Left ventricle myocardium inferior (tissue), 1 donor: ENCODE results near the gene ST6GALNAC3. TPM values are rescaled to one million over a fixed set of nuclear protein-coding genes. Genes with fewer than 3 reads are reported as not detected.

Source experiments
- DNase-seq: peaks from one replicate; pipeline ENCODE4 v3.0.0-alpha.2; 2020
- H3K27ac ChIP-seq: fragments of 200-600 bp; replicated peaks from 2 replicates; pipeline ENCODE4 v1.8.0; 2021
- H3K27me3 ChIP-seq: fragments of 200-600 bp; 2 replicates; pipeline ENCODE4 v1.8.0; 2021; ENCODE audit warnings: low read depth
- H3K36me3 ChIP-seq: fragments of 200-600 bp; 2 replicates; pipeline ENCODE4 v1.8.0; 2021
- H3K4me1 ChIP-seq: fragments of 200-600 bp; 2 replicates; pipeline ENCODE4 v1.8.0; 2021
- H3K4me3 ChIP-seq: fragments of 200-600 bp; 2 replicates; pipeline ENCODE4 v1.8.0; 2021; ENCODE audit warnings: mild to moderate bottlenecking, moderate library complexity
- H3K9me3 ChIP-seq: fragments of 200-600 bp; replicated peaks from 2 replicates; pipeline ENCODE4 v1.8.0; 2021
- CTCF ChIP-seq: fragments of 200-600 bp; IDR thresholded peaks from 2 replicates; pipeline ENCODE4 v1.8.0; 2021; ENCODE audit warnings: antibody characterized with exemption, mild to moderate bottlenecking, borderline replicate concordance
- intact Hi-C: fragments of 100-400 bp; cut with micrococcal nuclease; formaldehyde crosslinking; loops from one replicate; pipeline ENCODE4 v1.11.0; 2022
- total RNA-seq: library from RNA; stranded (reverse); fragmentation: NEBNext Ultra II Directional; extraction: Animal tissue kit (Norgen Biotek cat#: 25700); gene quantifications from one replicate; pipeline ENCODE4 v1.2.1, GENCODE V29; 2021
- donor health status: DM: no; HTN: yes; CAD: no; lungs with severe emphysema.

The ST6GALNAC3 gene
- total RNA-seq, 1 donor from 2014 or later: 4.5 TPM

GRCh38 chr1:76481672-76482071, 407.1 kb downstream of the ST6GALNAC3 start:
- intact Hi-C loops: no loop called here
- Histone ChIP-seq H3K4me1 (no peaks in the 10 kb centered on the region), H3K27me3 (no peaks in the 10 kb centered on the region), H3K27ac (no peak overlapping the region), H3K36me3 (no peaks in the 10 kb centered on the region), H3K9me3 (no peaks in the 10 kb centered on the region), H3K4me3 (no peak overlapping the region)
- no peak for DNase-seq
- TF ChIP-seq CTCF: no peak

- Histone ChIP-seq H3K4me1 (no peaks in the 10 kb centered on the region), H3K9me3 (no peaks in the 10 kb centered on the region), H3K27ac (no peak overlapping the region), H3K36me3 (no peaks in the 10 kb centered on the region), H3K27me3 (no peaks in the 10 kb centered on the region), H3K4me3 (no peak overlapping the region)
- intact Hi-C loops: no loop called here
- DNase-seq: no peak
- TF ChIP-seq CTCF: no peak
These were observed 407.7 kb downstream of the ST6GALNAC3 start for GRCh38 chr1:76482272-76482671.

DNA sequence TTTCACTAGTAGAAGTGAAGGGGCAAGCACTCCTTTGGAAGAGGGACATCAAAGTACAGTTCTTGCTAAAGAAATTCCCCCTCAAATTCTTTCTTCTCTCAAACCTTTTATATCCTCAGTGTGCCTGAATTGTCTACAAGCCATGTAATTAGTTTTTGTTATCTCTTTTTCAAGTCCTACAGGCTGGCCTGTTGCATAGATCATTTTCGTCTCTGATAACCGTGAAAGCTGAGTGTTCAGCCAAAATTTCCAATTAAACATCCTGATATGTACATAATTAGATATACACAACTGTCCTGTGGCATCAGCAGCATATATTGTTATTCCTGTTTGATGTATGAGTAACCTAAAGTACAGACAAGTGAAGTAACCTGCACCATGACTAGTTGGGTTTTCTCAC, 417.2 kb downstream of the ST6GALNAC3 start:
- intact Hi-C loops: no loop called here
- Histone ChIP-seq H3K9me3 (no peaks in the 10 kb centered on the region), H3K27me3 (no peaks in the 10 kb centered on the region), H3K4me3 (no peak overlapping the region), H3K36me3 (no peaks in the 10 kb centered on the region), H3K4me1 (no peaks in the 10 kb centered on the region), H3K27ac (no peak overlapping the region)
- DNase-seq: no peak
- no peak for TF ChIP-seq CTCF

- no peak for TF ChIP-seq CTCF
- intact Hi-C loops: no loop called here
- Histone ChIP-seq H3K4me3 (no peak overlapping the region), H3K9me3 (no peaks in the 10 kb centered on the region), H3K36me3 (no peaks in the 10 kb centered on the region), H3K27ac (no peak overlapping the region), H3K27me3 (no peaks in the 10 kb centered on the region), H3K4me1 (no peaks in the 10 kb centered on the region)
- DNase-seq: no peak
These were observed 418.3 kb downstream of the ST6GALNAC3 start for GRCh38 chr1:76492752-76493430.

- Histone ChIP-seq H3K36me3 (no peaks in the 10 kb centered on the region), H3K4me3 (no peak overlapping the region), H3K27ac (no peak overlapping the region), H3K27me3 (no peaks in the 10 kb centered on the region), H3K9me3 (no peaks in the 10 kb centered on the region), H3K4me1 (no peaks in the 10 kb centered on the region)
- intact Hi-C loops: no loop called here
- DNase-seq: no peak
- no peak for TF ChIP-seq CTCF
These were observed 420.3 kb downstream of the ST6GALNAC3 start for GRCh38 chr1:76494807-76495206.
